HG03280 (cell line): Measurements from ENCODE around the gene COL28A1.
"Not testable (repeated sequence)": the region's sequence is repeated elsewhere in the genome, so short reads cannot be mapped to it uniquely, and the experiment has no call there.

Experiments used
- ATAC-seq: cut with Tn5 transposase; IDR thresholded peaks from one replicate; pipeline ENCODE4 v1.9.1; 2021; ENCODE audit warnings: mild to moderate bottlenecking, moderate library complexity; ENCODE audit not compliant: unreplicated experiment

COL28A1 gene

DNA sequence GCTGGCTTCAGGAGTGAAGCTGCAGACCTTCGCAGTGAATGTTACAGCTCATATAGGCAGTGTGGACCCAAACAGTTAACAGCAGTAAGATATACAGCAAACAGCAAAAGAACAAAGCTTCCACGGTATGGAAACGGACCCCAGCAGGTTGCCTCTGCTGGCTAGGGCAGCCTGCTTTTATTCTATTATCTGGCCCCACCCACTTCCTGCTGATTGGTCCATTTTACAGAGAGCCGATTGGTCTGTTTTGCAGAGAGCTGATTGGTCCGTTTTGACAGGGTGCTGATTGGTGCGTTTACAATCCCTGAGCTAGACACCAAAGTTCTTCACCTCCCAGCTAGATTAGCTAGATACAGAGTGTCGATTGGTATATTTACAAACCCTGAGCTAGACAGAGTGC, 58.0 kb downstream of the COL28A1 start:
- ATAC-seq = not testable (repeated sequence)

DNA sequence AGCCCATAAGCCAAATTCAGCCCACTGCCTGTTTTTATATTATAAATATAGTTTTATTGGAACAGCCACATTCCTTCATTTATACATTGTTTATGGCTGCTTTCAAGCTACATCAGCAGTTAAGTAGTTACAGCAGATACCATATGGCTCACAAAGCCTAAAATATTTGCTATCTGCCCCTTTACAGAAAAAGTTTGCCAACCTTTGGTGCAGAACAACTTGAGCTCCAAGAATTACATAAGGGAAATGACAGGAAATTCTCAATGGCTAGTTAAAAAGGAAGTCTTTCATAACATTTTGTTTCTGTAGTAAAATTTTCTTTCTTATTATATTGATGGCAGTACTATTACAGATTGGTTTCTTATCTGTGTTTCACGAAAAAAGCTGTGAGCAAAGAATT, 59.3 kb downstream of the COL28A1 start:
- ATAC-seq = no peak

DNA sequence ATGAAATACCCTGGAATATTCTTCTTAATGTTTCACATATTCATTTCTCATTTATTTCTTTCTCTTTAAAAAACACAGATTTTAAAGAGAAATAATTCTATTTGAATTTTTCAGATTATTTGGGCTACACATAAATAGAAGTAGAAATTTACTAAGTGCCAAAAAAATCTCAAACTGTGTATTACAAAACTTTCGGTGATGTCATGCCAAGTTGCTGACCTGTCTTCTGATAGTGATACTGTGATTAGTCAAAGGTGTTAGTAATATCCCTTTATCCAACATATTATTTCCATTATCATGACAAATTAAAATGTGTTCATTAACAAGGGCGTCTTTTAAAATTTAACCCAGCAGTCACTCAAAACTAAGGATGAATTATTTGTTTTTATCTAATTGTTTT, 60.1 kb downstream of the COL28A1 start:
- ATAC-seq = no peak

DNA sequence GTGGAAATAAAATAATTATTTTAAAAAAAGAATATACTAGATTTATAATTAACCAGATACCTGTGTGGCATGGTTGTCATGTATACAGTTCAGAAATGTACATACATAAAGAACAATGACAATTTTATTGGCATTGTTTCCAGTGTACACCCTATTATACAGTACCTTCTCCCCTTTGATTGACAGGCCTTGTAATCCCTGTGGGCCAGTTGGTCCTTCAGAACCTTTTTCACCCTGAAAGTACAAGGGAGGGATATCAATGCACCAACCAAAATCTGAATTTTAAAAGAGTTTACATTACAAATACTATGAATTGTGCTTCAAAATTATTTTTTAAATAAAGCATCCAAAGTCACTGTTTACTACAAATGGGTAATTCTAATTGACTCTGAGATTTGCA, 61.2 kb downstream of the COL28A1 start:
- no peak for ATAC-seq

DNA sequence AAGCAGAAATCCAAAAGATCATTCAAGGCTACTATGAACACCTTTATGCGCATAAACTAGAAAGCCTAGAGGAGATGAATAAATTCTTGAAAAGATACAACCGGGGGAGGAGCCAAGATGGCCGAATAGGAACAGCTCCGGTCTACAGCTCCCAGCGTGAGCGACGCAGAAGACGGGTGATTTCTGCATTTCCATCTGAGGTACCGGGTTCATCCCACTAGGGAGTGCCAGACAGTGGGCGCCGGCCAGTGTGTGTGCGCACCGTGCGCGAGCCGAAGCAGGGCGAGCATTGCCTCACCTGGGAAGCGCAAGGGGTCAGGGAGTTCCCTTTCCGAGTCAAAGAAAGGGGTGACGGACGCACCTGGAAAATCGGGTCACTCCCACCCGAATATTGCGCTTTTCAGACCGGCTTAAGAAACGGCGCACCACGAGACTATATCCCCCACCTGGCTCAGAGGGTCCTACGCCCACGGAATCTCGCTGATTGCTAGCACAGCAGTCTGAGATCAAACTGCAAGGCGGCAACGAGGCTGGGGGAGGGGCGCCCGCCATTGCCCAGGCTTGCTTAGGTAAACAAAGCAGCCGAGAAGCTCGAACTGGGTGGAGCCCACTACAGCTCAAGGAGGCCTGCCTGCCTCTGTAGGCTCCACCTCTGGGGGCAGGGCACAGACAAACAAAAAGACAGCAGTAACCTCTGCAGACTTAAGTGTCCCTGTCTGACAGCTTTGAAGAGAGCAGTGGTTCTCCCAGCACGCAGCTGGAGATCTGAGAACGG, 70.5 kb downstream of the COL28A1 start:
- ATAC-seq = not testable (repeated sequence)

DNA sequence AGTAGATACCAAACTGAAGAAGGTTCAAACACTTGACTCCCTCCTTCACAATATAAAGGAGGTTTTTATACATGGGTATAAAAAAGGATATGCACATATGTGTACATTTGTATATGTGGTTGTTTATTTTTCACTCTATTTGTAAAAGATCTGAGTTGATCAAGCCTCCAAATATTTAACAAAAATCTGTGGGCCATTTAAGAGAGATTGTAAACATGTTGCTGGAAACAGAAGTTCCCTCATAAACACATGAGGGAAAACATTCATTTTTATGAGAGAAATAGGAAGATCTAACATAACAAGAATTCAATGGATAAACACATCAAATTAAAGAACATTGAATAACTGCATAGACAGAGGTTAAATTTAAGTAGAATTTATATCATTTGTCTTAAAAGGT, 81.7 kb downstream of the COL28A1 start:
- ATAC-seq = no peak

DNA sequence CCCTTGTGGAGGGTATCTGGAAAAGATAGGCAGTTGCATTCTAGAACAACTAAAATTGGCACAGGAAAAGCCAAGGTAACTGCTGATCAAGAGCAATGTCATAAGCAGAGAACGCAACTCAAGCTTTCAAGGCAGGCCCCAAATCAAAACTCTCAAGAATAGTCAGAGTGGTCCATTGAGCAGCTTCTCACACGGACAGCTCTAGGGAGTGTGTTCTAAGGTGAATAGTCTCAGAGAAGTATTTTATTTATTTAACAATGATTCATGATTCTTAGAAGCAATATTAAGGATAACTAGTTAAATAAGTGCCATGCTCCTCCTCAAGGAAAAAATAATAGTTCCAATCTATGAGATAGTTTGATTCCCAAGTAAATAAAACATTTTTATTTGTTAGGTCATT, 83.0 kb downstream of the COL28A1 start:
- ATAC-seq = no peak

DNA sequence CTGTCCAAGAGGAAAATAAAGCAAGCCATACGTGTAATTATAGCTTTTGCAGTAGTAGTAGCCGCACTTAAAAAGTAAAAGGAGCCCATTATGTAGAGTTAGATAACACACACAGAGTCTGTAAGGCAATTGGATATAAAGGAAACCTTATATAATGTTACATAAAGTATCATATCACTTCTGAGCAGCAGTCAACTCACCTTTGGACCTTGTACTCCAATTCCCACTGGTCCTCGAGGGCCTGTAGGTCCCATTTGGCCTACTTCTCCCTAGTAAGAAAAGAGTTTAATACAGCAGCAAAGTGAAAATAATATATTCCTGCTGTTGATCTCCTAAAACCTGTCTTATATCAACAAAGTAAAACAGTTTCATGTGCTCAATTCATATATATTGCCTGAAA, 83.6 kb downstream of the COL28A1 start:
- no peak for ATAC-seq

DNA sequence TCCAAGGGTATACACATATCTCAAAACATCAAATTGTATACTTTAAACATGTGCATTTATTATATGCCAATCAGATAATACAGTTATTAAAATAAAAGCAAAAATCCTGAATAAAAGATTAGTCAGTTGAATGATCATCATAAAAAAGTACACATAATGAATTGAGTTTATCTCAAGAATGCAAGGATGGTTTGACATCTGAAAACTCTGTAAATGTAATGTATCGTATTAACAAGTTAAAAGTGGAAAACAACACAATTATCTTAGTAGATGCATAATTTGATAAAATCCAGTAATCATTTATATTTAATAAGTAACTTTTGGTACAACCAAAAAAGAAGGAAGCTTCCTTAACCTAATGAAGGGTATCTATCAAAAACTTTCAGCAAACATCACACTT, 86.6 kb downstream of the COL28A1 start:
- no peak for ATAC-seq

DNA sequence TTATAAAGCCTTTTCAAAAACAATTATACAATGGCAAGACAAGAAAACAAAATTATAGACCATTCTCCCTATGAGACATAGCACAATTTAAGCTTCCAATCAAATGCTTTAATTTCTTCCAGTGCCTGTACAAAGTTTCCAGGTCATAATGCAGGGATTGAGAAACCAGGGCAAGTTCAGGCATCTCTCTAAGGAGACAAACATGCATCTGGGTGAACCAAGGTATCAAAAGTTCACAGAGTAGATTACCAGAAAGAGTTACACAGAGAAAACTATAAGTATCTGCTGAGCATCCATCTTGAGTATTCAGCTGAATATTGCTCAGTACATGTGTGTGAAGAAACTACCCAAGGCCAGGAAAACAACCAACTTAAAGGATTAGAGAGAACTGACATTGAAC, 89.1 kb downstream of the COL28A1 start:
- ATAC-seq = no peak

DNA sequence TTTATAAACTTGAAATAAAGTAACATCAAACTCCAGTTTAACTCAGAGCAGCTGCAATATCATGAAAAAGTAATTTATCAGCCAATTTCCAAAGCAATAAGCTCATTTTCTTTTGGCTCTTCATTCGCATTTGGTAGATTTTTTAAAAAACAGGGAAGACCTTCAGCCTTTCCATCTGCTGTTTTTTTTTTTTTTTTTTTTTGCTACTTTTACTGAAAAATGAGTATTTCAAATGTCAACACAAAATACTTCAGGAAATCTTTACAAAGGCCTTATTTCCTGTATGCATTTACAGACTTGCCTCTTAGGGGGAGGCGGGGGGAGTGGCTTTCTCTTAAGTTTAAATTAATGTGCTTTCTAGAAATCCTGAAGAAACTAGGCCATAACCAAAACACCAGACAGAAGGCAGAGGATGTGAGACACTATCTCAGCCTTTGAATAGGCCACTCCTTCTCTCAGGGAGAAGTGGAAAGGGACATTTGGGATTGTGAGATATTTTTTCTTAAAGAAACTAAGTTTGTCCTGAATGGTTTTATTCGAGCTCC, 91.8 kb downstream of the COL28A1 start:
- ATAC-seq = no peak

DNA sequence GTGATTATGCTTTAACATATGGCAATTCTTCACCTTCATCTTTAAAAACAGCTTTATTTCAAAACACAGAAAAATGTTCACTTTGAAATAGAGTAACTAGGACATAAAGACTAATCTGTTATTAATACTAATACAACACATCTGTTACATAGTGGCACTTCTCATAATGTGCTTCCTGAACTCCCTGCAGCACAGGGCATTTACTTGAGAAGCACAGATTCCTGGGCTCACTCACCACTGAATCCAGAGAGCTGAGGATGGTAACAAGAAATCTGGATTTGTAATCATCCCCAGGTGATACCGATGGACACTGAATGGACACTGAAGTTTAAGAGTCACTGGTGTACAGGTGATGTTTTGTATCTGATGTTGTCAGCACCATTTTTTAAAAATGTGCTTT, 96.1 kb downstream of the COL28A1 start:
- no peak for ATAC-seq

DNA sequence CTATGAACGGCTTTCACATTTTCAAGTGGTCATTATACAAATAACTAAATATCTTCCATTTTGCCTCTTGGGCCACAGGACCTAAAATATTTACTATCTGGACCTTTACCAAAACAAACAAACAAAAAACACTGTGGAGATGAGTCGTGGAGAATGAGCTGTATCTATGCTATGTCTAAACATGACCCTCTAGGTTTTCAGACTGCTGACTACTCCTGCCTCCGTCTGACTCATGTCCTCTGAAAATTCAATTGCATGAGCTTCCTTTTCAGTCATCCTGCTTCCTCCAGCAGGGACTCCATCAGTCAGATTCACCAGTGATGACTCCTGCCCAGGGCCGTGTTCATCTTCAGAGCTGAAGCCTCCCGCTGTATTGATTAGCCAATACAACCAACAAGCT, 96.8 kb downstream of the COL28A1 start:
- no peak for ATAC-seq

DNA sequence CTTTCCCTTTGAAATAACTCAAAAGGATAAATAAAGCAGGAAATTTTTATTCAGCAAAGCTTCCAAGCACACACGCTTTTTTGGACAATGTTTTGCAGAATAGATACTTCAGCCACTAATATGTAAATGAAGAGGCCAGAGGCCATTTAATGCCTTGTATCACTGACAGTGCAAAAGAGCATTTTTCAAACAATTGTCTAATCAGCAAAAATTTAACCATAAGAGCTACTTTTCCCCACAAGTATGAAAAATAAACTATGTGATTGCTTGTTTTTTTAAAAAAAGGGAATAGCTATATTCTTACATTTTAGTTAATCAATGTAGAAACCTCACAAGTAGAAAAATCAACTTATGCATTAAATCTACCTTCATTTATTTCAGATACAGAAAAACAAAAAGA, 99.7 kb downstream of the COL28A1 start:
- ATAC-seq = no peak

DNA sequence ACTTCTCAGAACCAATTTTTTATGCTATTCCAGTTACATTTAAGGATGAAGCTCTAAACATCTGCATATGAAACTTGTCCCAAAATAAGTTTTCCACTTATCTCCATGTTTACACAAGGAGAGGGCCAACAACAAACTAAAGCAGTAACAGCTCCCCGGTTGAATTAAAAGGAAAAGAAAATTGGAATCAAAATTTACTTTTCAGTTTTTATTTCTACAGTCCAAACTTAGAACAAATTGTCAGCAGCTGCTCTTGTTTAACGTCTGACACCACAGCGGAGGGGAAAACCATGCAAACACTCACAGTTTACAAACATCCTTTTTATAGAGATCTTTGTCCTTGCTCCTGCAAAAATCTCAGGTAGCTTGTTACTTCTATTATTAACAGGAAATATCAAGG, 101.3 kb downstream of the COL28A1 start:
- ATAC-seq = no peak

DNA sequence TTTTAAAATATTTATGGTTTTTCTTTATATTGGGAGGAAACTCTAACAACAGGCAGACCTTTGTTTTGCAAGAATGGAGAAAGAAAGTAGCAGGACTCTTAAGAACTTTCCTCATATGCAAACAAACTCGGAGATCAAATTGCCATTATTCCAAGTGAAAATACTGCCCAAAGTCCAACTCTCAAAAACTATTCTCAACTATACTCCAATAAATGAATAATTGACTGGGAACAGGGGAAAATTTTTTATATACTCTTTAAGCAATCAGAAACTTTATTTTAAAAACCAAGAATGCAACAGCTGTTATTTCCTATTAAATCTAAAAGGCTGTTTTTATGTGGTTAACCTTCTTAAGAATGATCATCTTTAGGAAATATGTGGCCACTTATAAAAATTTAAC, 101.9 kb downstream of the COL28A1 start:
- ATAC-seq = no peak

DNA sequence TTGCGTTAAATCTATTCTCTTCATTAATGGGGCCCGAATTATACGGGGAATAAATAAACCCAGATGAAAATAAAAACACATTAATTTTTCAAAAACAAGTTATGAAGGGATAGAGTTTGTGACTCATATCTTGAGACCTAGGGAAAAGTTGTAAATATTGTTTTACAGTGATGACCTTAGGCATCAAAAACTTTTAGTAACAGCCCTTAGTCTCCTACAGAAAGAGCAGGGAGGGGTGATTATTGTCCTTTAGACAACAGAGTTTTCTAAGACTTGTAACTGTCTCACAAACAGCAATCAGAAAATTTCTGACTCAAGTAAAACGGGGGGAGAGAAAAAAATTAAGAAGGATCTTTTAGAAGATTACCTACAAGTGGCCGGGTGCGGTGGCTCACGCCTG, 102.7 kb downstream of the COL28A1 start:
- ATAC-seq = no peak

DNA sequence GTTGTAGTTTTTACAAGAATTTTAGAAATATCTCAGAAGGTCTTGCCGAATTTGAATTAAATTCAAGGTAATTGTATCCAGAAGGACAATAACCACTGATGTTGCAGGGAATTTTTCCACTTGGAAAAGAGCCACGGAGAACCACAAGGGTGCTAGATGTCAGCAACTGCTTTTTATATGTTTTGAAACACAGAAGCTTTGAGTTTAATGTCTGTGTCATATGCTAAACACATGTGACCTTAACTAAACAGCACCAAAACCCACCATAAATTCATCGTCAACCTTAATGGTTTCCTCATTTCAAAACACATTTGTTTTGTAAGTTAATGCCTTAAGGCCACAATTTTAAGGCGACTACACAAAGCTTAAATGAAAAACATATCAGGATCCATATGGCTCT, 106.9 kb downstream of the COL28A1 start:
- ATAC-seq = no peak

DNA sequence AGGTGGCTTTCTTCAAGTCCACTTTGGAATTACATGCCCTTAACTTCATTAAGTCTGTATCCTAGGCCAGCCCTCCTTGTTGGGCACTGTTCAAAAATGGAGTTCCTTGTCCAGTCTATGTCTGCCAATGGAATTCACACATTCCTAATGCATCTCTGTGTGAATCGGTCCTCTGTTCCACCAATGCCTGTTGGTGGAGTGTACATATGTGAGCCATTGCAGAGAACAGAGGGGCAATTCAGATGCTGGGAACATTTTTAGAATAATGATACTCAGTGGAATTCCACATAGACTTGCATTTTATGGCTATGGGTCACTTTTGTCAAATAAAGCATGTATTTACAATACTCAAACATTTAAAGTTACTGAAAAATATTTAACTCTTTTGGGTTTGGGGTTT, 108.3 kb downstream of the COL28A1 start:
- no peak for ATAC-seq

DNA sequence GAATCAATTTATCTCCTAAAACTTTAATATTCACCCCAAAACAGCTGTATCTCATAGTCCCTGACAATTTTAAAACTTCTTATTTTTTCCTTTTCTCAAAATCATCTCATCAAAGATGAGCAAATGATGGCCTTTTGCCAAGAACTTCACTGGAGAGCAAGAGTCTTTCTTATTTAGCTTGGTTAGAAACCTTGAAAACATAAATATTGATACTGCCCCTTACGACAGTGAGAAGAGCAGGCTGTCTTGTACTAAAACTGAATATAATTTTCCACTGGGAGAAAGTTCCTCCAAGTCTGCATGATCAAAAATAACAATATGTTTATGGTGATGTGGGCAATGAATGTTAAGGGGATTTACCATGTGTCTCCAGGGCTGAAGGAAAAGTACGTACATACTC, 109.0 kb downstream of the COL28A1 start:
- ATAC-seq = no peak

DNA sequence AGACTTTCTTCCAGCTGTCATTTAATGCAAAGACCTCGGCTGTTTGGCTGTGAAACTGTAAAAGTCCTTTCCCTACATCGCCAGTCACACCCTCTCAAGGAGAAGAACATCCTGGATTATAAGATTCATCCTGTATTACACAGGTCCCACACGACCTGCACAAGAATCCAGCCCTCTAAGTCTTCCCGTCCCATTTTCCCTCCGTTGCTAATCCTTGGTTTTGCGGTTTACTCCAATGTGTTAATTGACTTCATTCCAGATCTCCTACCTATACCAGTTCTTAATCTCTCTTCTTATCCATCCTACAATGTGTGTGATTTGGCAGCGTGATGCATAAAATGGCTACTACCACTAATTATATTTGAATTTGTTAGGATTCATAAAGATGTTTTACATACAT, 110.4 kb downstream of the COL28A1 start:
- no peak for ATAC-seq

DNA sequence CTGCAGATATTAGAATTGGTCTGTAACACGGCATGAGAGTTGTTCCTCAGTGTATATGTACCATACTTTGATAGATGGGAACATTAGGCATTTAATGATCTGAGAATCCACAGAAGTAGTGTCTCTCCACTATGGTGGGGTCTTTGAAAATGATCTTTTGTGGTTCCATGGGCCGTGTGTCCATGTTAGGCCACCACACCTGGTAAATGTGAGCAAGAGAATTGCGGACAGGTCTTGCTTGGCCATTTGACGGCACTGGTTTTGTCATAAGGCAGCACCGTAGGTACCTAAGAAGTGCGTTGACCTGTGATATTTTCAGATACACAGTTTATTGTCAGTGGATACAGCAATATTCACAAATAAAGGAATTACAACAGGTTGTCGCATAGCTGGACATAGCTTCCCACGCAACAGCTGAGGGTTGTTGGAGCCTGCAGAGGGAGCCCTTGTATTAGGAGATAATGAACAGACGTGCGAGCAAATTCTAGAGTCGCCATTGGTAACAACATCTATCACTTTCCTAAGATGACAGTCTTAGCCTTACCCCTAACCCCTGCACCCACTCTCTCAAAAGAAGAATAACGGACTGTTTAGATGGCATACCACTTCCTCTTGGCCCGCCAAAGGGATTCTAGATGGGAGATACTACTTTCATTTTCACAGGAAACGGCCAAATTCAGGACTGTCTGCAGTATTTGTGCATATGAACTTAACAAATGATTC, 111.4 kb downstream of the COL28A1 start:
- peak; percentile 88 for ATAC-seq
